Measurements from ENCODE around the gene PRLR. TPM values are rescaled to one million over a fixed set of nuclear protein-coding genes. Genes with fewer than 3 reads are reported as not detected.

The PRLR gene
- total RNA-seq, 1 donor from 2014 or later, result 2.4 TPM

DNA sequence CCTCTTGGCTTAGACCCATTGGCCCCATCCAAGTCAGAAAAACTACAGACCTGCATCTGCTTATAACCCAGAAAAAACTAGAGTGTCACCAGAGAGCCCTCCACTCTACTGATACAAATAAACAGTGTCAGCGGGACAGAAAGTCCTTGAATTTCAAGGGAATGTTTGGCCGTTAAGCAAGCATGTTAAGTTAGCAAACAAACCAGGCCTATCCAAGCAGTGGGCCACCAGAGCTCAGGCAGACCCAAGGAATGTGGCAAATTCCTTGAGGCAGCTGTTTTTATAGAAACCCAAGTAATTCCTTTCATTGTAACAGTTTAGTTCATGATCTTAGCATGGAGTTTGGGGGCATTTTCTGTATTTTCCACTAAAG lies 70.9 kb downstream of the PRLR start:
- DNase-seq, result peak; percentile 61

DNA sequence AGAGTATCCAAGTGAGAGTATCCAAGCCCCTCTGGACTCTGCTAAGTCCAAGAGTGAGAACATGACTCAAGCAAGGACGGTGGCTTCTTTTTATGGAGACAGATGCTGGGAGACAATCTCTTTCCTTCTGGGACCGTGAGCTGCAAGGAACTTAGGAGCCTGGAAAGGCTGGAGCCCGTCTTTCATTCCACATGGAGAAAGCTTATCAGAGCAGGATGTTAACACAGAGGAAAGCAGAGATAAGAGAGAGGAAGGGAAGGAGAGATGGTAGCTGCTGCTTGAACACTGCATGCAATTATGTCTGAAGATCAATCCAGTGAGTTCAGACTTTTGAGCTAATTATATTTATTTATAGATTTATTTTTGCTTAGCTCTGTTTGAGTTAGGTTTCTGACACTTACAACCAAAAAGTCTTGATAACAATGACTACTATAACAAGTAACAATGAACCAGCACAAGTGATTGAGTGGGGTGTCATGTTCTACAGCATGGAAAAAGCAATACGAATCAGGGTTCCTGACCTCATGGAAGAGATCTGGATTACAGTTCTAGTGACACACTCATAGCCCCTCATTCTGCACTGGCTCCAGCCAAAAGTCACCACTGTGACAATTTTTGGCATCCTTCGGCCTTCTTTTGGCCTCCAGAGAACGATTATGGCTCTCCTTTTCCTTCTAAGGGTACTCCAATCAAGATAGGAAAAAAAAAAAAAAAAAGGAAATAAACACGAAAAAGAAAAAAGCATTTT lies 71.5 kb downstream of the PRLR start:
- no peak for DNase-seq

DNA sequence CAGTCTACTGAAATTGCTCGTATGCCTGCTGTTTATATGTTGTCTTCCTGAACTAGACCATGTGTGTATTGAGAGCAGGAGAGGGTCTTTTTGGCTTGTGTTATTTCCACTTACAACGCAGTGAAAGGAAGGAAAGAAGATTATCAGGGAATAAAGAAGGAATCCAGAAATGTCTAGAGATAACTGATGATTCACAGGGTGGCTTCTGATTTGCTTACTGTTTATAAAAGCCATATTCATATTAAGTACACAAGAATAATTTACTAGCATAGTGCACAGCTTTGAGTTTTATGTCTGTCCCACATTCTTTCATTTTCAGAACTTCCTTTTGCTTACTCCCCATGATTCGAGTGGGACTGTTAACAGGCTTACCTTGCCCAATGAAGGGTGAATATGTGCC lies 72.1 kb downstream of the PRLR start:
- no peak for DNase-seq

DNA sequence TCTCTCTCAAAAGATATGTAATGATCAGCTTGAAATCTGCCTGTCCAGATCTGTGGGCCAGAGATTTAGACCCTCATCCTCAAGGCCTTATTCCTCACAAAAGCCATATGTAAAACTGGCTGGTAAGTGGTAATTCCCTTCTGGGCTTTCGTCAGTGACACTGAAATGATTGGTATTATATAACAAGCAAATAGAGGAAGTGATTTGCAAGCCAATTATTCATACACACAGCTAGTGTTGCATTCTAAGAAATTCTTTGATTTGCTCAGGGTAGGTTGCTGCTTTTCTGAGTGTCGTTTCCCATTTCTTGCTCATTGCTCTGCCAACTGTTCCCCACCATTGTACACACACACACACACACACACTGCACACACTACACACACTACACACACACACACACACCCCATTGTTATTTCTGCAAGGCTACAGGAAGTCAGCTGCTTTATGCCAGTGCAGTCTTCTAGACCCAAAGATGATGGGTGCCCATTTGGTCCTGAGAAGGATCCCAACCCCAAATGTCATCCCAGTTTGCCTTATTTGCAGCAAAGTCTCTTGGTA lies 76.8 kb downstream of the PRLR start:
- peak; percentile 27 for DNase-seq

DNA sequence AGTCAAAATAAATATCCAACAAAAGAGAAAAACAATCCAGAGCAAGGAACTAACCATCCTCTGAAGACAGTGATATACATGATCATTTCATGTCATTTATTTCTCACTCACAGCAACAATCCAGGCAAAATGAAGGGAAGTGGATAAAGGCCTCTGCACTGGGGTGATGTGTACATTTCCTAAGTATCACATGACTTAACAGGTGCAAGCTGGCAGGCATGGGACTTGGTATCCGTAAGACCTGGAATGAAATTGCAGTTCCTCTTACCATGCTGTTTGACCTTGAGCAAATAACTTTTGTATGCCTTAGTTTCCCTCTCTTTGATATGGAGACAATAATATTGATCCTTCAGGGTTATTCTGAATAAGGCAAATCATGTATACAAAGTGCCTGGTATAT lies 77.6 kb downstream of the PRLR start:
- DNase-seq, result peak; percentile 58

DNA sequence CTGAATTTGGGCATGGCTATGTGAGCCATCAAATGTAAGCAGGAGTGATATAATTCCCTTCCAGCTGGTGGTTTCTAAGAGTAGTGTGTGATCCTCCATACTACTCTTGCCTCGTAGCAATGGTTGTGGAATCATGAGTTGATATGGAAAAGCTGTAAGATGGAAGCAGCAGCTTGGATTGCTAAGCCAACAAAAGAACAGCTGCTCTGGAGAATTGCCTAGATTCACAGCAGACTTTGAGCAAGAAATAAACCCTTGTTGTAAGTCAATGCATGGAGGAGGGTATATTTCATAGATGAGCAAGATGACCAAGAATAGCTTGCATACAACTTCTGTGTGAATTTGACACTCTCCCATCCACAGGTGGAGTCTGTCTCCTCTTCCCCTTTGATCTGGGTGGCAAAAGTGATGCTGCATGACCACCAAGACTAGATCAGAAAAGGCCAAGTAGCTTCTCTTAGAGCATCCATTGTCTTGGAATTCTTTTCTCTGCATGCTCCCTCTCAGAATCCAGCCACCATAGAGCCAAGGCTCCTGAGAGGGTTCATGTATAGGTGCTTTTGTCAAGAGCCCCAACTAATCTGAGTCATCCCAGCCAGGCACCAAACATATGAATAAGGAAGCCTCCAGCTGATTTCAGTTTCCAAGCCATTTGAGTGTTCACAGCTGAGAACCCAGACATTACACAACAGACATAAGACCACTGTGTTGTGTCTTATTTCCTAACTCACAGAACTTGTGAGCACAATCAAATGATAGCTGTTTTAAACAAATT lies 79.0 kb downstream of the PRLR start:
- DNase-seq, result peak; percentile 92

DNA sequence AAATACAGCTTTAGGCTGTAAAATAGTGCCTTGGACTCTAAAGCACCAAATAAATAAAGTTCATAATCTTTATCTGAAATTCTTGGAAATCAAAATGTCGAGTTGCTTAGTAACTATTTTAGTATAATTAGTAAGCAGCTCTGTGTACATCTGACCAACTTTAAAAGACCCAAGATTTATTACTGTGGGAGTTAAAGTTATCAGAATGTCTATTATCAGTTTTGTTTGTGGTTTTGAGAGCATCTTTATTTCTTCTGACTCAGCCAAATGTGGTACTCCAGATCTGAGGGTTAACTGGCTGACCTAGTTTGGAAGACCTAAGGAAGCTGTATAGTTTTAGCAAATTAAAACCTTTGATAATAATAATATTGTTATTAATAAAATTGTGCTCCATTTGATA lies 81.2 kb downstream of the PRLR start:
- DNase-seq, result no peak

DNA sequence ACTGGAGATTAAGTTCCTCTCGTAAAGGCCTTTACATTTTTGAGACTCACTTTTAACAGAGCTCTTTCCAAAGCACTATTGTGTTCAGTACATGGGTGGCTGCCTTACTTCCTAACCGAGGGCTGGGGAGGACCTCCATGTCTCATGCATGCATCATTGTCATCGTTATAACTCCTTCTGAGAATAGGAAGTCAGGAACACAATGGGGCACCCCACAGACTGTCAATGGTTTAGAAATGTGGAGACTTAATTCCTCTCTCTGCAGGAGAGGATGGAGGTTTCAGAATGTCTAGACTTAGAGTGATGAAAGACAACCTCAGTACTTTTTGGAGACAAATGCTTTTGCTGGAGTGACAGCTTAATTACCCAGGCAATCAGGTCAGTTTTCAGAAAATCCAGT lies 83.9 kb downstream of the PRLR start:
- no peak for DNase-seq

DNA sequence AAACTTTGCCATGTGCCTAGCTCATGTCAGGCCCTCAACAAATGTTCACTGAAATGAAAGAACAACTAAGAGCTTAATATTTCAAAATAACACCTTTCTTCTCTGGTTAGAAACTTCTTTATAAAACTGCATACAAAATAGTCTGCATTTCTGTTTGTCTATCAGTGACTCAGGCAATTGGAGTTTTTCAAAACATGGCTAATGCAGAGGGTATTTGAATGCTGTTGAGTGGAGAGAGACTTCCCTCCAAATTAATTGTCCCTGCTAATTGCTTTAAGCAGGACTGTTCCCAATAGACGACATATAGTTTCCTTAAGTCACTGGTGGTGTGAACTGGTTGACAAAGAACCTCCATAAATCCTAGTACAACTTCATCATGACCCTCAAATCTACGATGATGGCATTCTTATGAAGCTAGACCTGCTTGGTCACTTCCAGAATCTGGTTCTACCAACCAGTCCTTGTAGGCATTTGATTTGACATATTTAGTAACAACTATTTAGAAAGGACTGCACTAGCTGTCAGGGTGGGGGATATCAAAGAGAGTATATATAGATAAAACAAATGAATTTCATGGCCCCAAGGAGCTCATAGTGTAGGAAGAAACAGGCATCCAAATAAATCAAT lies 84.5 kb downstream of the PRLR start:
- no peak for DNase-seq

DNA sequence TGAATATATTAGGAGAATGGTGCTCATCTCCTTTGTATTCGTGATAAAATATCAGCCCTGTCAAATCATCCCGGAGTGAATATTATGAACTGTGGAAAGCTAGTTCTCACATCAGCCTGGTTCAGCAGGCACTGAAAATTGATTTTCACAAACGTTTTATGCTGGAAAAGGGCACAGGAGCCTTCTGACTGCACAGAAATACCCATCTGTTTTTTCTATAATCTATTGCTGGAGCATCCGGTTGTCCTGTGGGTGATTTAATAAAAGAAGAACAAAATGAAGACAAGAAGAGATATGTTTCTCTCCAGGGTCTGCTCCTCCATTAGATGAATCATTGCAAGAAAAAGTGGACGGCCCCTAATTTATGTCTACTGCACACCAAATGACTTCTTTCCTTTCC lies 85.3 kb downstream of the PRLR start:
- DNase-seq, result no peak

DNA sequence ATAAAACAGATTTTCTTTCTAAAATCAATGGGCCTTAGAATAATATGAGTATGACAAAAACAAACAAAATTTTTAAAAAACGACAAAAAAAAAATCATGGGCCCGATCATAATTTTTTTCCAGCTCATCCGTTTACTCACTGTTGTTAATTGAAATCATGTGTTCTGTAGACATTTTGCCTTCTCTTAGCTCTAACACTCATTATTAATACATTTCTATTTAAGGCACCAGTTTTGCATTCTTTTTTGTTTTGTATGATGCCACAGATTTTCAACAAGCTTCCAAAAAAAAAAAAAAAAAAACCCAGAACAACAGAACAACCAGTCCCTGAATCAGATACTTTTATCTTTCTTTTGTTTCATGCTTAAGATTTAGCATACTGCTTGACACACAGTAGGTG lies 86.4 kb downstream of the PRLR start:
- no peak for DNase-seq

DNA sequence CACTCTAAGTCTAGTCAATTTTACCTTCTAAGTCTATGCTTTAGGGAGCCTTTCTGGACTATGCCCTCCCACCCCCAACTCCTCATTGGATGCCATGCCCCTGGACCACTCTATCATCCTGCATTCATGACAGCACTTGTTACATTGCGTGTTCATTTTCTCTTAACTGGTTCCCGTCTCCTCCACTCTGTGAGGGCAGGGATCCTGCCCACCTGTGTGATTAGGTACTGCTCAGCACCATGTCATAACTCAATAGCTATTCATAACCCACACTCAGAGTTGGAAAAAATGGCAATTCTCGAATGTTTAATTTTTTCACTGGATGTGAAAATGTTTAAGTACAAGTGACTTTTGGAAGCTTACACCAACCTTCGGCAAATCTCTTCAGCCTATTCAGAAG lies 88.5 kb downstream of the PRLR start:
- no peak for DNase-seq

DNA sequence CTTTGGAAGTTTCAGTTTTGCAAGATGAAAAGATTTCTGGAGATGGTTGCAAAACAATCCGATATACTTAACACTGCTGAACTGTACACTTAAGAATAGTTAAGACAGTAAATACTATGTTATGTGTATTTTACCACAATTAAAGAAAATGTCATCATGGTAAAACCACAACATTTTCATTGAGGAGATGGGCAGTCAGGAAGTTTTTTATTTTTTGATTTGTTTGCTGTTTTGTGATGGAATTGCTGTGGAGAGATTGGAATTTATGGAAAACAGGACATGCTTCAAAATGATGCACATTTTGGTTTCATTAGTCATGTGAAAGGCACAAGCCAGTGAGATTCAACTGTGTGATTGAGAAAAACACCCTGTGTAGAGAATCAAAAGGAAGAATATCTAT lies 92.1 kb downstream of the PRLR start:
- no peak for DNase-seq

DNA sequence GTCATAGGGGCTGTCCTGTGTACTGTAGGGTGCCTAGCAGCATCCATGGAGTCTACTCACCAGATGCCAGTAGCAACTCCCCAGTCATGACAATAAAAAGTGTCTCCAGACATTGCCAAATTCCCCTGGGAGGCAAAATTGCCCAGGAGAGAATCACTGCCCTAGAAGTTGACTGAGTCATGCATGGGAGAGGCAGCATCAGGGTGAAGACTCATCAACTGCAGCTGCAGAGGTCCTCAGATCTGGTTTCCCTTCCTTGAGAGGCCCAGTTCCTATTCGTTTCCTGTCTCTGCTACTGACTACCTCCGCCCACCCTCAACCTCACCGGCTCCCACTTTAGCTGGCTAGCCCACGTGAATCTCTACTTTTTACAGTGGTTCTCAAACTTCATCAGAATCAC lies 93.9 kb downstream of the PRLR start:
- DNase-seq, result no peak

DNA sequence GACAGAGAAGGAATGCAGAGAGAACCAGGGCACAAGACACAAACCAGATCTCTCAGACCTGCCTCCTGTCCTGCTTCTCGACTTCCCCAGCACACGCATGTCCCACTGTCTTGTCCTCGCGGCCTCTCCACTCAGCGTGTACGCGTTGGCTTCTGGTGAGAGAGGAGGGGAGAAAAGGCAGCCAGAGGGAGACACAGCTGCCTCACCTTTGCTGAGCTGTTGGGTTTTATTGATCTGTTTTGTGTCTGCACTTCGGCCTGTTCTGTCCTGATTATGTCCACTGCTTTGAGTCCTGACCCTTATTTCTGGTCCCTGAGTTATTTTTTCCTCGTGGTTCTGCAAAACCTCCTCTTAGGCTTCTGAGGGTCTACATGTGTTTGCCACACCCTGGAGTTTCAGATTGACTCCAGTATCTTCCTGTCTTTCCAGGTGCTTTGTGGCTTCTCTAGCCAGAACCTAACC lies 95.0 kb downstream of the PRLR start:
- DNase-seq, result no peak

DNA sequence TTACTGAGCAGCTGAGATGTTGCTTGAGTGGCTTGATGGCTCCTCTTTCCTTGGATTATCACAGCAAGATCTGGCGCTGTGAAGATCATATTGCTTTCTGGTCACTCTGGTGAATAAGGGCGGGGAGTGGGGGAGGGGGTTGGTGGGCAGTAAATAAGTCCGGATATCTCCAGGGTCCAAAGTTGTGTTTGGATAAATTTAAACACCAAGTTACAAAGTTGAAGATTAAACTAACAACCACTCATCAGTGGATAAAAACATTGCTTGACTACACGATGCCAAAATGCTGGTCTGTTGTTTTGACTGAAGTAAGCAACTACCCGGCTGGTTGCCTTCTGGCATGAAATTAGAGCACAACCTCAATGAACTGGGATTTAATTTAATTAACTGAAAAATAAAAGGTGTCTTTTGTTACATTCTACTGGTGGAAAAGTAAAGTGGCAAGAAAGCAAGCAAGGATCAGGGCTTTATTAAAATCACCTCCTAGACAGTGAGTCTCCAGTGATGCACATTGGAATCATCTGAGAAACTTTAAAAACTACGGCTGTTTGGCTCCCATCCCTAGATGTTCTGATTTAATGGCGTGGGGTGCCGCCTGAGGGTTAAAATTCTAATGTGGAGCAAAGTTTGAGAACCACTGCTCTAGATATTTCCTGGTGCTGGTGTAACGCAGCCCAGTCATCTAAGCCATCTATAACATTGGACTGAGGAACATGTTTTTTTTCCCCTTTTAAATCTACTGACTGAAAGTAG lies 95.8 kb downstream of the PRLR start:
- no peak for DNase-seq

DNA sequence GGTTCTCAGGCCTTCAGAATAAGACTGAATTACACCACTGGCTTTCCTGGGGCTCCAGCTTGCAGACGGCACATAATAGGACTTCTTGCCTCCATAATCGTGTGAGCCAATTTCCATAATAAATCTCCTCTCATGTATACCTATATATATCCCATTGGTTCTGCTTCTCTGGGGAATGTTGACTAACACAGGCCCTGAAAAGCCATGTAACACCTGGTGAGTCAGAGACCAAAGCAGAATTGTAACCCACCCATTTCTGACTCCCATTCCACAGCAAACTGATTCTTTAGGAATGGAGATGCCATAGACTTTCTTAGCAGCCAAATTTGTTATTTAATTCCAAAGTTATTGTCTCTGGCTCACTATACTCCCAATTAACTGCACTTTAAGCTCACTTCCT lies 97.1 kb downstream of the PRLR start:
- no peak for DNase-seq

DNA sequence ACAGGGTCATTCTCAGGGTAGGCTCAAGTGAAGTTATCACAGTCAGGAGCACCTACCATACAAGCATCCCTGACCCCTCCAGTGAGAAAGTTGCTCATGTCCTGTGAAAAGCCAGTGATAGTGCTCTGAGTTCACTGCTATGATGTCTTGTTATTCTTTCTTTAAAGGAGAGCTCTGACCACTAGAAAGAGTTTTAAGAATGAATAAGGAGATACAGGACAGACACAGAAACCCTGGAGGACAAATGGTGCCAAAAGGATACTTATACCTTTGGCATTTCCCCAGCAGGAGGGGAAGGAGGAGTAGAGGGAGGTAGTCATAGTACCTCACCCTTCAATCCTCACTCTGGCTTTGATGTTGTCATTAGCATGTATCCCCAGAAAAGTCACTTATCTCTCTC lies 98.6 kb downstream of the PRLR start:
- DNase-seq, result no peak

DNA sequence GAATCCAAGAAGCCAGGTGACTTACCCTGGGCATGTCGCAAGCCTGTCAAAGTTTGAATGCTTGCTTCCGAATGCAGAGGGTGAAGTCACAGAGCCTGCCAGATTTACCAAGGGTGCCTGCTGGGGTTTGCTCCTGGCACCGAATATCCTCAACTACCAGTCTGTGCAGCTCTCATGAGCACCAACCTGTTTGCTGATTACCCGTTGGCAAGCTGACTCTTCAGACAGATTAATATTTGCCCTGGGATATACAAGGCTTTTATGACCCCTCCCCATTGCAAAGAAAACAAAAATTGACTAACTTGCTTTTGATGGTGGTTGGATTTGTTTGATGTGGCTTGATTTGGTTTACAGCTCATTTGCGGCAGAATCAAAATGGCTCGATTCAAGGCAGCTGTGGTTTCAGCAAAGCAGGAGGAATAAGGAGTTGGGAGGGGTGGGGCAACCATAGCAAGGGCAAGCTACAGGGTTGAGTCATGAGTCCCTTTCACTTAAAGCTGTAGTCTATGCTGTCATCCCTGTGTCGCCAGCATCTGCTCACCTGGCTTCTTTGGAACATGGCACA lies 100.3 kb downstream of the PRLR start:
- DNase-seq, result no peak

DNA sequence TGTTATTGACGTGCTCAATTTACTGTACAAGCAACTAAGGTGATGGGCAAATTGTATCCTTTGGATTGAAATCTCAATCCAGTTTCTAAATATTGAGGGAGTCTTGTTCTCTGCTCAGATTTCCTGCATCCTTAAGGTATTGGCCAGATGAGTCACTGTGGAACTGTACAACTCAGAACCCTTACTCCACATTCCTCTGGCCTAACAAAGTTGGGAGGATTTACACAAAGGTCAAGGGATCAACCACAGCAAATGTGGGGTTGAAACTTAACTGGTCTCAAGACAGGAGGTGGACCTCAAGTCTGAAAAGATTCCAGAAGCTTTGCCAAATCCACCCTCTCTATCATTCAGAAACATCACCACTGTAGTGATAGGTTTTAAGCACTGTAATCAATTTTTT lies 101.0 kb downstream of the PRLR start:
- no peak for DNase-seq

DNA sequence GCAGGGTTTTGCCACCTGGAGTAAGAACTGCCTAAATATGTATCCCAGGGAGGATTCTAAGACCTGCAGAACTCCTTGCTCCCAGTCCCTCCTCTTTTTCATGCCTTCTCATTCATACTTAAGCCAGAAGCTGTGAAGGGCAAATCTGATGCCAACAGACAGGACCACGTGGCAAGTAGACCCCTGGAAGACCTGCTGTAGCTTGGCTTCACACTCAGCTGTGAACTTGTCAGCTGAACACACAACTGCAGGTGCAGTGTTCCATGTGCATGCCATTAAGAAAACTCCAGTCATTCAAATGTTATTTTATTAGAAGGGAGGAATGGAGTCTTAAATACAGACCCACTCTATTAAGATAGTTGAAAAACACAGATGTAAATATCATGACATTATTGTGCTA lies 103.3 kb downstream of the PRLR start:
- DNase-seq, result no peak

DNA sequence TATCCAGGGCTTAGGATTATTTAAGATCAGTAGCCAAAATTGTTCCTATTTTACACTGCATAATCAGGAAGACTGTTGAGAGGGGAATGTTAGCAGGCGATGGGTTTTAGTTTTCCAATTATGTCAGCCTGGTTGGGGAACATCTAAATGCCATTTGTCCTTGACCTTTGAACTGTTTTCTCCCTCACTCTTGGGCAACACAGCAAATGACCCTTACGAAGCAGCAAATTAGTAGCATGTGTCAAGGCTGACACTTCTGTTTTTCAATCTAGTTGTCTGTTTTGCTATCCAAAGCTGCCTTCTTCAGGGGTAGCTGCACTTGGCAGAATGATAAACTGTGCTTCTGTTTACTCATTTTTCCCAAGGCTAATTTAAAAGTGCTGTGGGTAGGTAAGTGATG lies 104.5 kb downstream of the PRLR start:
- no peak for DNase-seq

All from tongue (tissue), 2 donors.